Measurements from ENCODE around the gene TXLNG.
"Not testable (repeated sequence)": the region's sequence is repeated elsewhere in the genome, so short reads cannot be mapped to it uniquely, and the experiment has no call there.

The TXLNG gene

GRCh38 chrX:16786139-16786790 is at the start of gene TXLNG:
Gene TXLNG (plus strand): TSS chrX:16786466. CDS start chrX:16786488, 22 bp downstream.
- in situ Hi-C loops (cut with MboI; ENCODE audit: low sequenced_read_pairs): no loop called here

GRCh38 chrX:16737024-16737423 is 49.2 kb upstream of the TXLNG start:
- in situ Hi-C loops (cut with MboI; ENCODE audit: low sequenced_read_pairs): no loop called here

GRCh38 chrX:16739574-16739973 is 46.7 kb upstream of the TXLNG start:
- in situ Hi-C loops (cut with MboI; ENCODE audit: low sequenced_read_pairs): no loop called here

GRCh38 chrX:16743604-16744325 is 42.5 kb upstream of the TXLNG start:
- in situ Hi-C loops (cut with MboI; ENCODE audit: low sequenced_read_pairs): no loop called here

GRCh38 chrX:16745102-16745501 is 41.2 kb upstream of the TXLNG start:
- in situ Hi-C loops (cut with MboI; ENCODE audit: low sequenced_read_pairs): no loop called here

GRCh38 chrX:16745659-16746058 is 40.6 kb upstream of the TXLNG start:
- in situ Hi-C loops (cut with MboI; ENCODE audit: low sequenced_read_pairs): no loop called here

GRCh38 chrX:16748425-16748824 is 37.8 kb upstream of the TXLNG start:
- in situ Hi-C loops (cut with MboI; ENCODE audit: low sequenced_read_pairs): no loop called here

- in situ Hi-C loops (cut with MboI; ENCODE audit: low sequenced_read_pairs): no loop called here
Measured at GRCh38 chrX:16750136-16750535, 36.1 kb upstream of the TXLNG start.

- in situ Hi-C loops (cut with MboI; ENCODE audit: low sequenced_read_pairs): no loop called here
Measured at GRCh38 chrX:16754019-16754418, 32.2 kb upstream of the TXLNG start.

- in situ Hi-C loops (cut with MboI; ENCODE audit: low sequenced_read_pairs): no loop called here
Measured at GRCh38 chrX:16756724-16757123, 29.5 kb upstream of the TXLNG start.

GRCh38 chrX:16761500-16761899 is 24.8 kb upstream of the TXLNG start:
- in situ Hi-C loops (cut with MboI; ENCODE audit: low sequenced_read_pairs): not testable (repeated sequence)

GRCh38 chrX:16762579-16762978 is 23.7 kb upstream of the TXLNG start:
- in situ Hi-C loops (cut with MboI; ENCODE audit: low sequenced_read_pairs): no loop called here

GRCh38 chrX:16765594-16765993 is 20.7 kb upstream of the TXLNG start:
- in situ Hi-C loops (cut with MboI; ENCODE audit: low sequenced_read_pairs): no loop called here

- in situ Hi-C loops (cut with MboI; ENCODE audit: low sequenced_read_pairs): no loop called here
Measured at GRCh38 chrX:16770970-16771482, 15.2 kb upstream of the TXLNG start.

GRCh38 chrX:16771483-16772398 is 14.5 kb upstream of the TXLNG start:
- in situ Hi-C loops (cut with MboI; ENCODE audit: low sequenced_read_pairs): no loop called here

- in situ Hi-C loops (cut with MboI; ENCODE audit: low sequenced_read_pairs): no loop called here
Measured at GRCh38 chrX:16772460-16772859, 13.8 kb upstream of the TXLNG start.

- in situ Hi-C loops (cut with MboI; ENCODE audit: low sequenced_read_pairs): no loop called here
Measured at GRCh38 chrX:16774746-16775145, 11.5 kb upstream of the TXLNG start.

- in situ Hi-C loops (cut with MboI; ENCODE audit: low sequenced_read_pairs): no loop called here
Measured at GRCh38 chrX:16778545-16778944, 7.7 kb upstream of the TXLNG start.

- in situ Hi-C loops (cut with MboI; ENCODE audit: low sequenced_read_pairs): no loop called here
Measured at GRCh38 chrX:16778993-16779392, 7.3 kb upstream of the TXLNG start.

- in situ Hi-C loops (cut with MboI; ENCODE audit: low sequenced_read_pairs): not testable (repeated sequence)
Measured at GRCh38 chrX:16779815-16780214, 6.5 kb upstream of the TXLNG start.

- in situ Hi-C loops (cut with MboI; ENCODE audit: low sequenced_read_pairs): no loop called here
Measured at GRCh38 chrX:16783452-16783851, 2.8 kb upstream of the TXLNG start.
